Lower leg skin (tissue), 4 donors: ENCODE results near the gene LOXHD1. TPM values are rescaled to one million over a fixed set of nuclear protein-coding genes. Genes with fewer than 3 reads are reported as not detected.
A peak's percentile ranks its signal among the peaks of the same experiment; 100 is the strongest.

ENCODE experiments used
- DNase-seq, 2 donors: peaks; one replicate each; pipeline ENCODE4 v3.0.0-alpha.2; 2019; ENCODE audit warnings: low spot score in 2 of 2
- H3K4me3 ChIP-seq: fragments of 200-600 bp; sonication (generic); 2 replicates; pipeline ENCODE4 v1.5.1; 2017; ENCODE audit warnings: mild to moderate bottlenecking, low read depth; ENCODE audit not compliant: poor library complexity, severe bottlenecking
- POLR2A ChIP-seq, 2 donors: fragments of 450-650 bp; IDR thresholded peaks; one replicate each; pipeline ENCODE4 v1.6.1; 2016 to 2017; ENCODE audit warnings: antibody characterized with exemption in 2 of 2, mild to moderate bottlenecking in 1 of 2, moderate library complexity in 1 of 2
- WGBS, 2 donors: methylation state at CpG; one replicate each; pipeline ENCODE4 v1.1.5; 2018; 5-methylcytosine and 5-hydroxymethylcytosine counted together
- intact Hi-C: fragments of 100-400 bp; cut with DNase I; formaldehyde crosslinking; loops from one replicate; pipeline ENCODE4 v1.15.0; 2023; ENCODE audit warnings: low total_unique reads
- total RNA-seq, 4 donors: library from RNA; depleted of rRNA; stranded (reverse); fragments of >200 nt; gene quantifications; one replicate each; pipeline ENCODE4 v1.1.0, GENCODE V29; 2016
- TF ChIP-seq, protein P1 (sequence below), 3 donors: fragments of 450-650 bp; IDR thresholded peaks; one replicate each; pipeline ENCODE4 v1.5.1; 2016; ENCODE audit warnings: antibody characterized with exemption in 3 of 3, mild to moderate bottlenecking in 3 of 3, moderate library complexity in 2 of 3

Gene LOXHD1
- total RNA-seq, 4 donors from 2014 or later, result 0.02 to 0.97 (median 0.32) TPM; not detected in 1

DNA sequence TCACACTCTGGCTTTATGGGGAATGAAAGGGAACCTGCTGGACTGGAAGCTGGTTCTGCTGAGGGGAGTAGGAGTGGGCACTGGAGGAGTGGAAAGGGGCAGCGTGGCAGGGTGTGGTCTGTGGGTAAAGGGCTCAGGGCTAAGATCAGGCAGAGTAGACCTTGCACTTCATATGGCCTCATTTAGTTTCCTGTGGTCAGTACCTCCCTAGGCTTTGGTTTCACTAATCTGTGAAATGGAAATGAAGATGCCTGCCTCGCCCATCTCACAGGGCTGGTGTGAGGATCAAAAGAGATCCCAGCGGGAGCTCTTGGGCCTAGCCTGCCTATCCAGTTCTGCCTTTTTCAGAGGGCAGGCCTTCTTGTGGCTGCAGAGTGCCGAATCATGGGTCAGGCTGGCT lies 208.7 kb downstream of the LOXHD1 start:
- intact Hi-C loops, result no loop called here
- TF ChIP-seq POLR2A (IDR thresholded peaks at IDR 0.05), result no peak
- TF ChIP-seq, protein P1, sequence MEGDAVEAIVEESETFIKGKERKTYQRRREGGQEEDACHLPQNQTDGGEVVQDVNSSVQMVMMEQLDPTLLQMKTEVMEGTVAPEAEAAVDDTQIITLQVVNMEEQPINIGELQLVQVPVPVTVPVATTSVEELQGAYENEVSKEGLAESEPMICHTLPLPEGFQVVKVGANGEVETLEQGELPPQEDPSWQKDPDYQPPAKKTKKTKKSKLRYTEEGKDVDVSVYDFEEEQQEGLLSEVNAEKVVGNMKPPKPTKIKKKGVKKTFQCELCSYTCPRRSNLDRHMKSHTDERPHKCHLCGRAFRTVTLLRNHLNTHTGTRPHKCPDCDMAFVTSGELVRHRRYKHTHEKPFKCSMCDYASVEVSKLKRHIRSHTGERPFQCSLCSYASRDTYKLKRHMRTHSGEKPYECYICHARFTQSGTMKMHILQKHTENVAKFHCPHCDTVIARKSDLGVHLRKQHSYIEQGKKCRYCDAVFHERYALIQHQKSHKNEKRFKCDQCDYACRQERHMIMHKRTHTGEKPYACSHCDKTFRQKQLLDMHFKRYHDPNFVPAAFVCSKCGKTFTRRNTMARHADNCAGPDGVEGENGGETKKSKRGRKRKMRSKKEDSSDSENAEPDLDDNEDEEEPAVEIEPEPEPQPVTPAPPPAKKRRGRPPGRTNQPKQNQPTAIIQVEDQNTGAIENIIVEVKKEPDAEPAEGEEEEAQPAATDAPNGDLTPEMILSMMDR (IDR thresholded peaks at IDR 0.05), result no peak
- no peak overlapping the region for H3K4me3 ChIP-seq
- 71 to 87% methylated on average over 4 of the region's 4 CpGs for WGBS, 2 donors
- no peak for DNase-seq

DNA sequence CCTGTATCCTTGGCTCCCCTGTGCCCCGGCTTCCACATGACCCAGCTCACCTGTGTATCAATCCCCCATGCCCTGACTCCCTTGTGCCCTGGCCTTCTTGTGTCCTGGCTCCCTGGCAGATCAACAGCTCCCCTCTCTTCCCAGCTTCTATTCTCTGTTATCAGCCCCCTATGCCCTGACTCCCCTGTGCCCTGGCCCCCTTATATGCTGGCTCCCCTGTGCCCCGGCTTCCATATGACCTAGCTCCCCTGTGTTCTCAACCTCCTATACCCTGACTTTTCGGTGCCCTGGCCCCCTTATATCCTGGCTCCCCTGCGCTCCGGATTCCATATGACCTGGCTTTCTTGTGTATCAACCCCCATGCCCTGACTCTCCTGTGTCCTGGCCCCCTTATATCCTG lies 209.2 kb downstream of the LOXHD1 start:
- WGBS, 2 donors, result 96 to 97% methylated on average over 5 of the region's 5 CpGs
- no peak overlapping the region for H3K4me3 ChIP-seq
- DNase-seq, result no peak
- TF ChIP-seq POLR2A (IDR thresholded peaks at IDR 0.05), result no peak
- TF ChIP-seq, protein P1 (IDR thresholded peaks at IDR 0.05), result no peak
- intact Hi-C loops, result no loop called here

DNA sequence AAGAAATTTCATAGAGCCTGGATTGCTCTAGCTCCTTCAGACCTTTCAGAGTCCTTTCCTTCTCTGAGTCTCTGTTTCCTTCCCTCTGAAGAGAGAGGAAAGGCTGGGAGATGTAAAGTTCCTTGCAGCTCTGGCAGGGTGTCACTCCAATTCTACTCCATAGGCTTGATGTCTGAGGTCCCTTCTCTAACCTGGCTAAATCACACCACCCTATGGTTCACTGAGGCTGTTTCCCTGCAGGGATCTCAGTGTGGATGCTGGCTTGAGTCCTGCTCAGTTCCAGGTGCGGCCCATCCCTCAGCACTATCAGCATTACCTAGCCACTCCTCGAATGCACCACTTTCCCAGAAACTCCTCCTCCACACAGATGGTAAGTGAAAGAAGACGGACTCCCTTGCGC lies 209.7 kb downstream of the LOXHD1 start:
- DNase-seq, result no peak
- TF ChIP-seq POLR2A (IDR thresholded peaks at IDR 0.05), result no peak
- intact Hi-C loops, result no loop called here
- H3K4me3 ChIP-seq, result no peak overlapping the region
- WGBS, 2 donors, result 78 to 84% methylated on average over 4 of the region's 4 CpGs

DNA sequence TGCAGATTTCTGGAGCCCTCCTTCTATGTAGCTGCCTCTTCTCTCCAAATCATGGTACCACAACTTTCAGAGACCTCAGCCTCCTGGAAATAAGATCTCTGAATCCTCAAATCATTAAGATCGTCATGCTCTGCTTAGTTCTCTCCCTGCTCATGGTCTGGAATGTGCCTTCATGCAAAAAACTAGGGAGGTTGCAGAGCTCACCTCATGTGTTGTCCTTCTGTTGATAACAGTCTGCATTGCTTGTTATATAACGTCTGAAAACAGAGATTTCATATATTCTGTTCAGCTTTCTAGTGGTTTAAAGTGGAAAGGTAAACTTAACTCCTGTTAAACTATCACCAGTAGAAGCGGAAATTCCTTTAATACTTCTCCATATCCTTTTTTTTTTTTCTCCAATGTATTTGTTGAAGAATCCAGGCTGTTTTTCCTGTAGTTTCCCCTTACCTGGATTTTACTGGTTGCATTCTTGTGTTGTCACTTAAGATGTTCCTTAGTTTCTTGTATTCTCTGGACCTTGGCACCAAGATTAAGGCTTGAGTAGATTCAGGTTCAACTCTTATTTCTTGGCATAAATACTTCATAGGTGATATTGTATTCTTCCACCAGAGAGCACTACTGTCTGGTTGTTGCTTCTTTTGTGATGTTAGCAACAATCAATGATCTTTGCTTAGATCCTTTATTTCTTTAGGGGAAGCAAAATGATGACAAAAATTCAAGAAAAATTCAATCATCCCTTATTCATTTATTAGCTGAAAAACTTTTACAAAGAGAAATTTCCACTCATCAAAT lies 211.3 kb downstream of the LOXHD1 start:
- DNase-seq, result no peak
- intact Hi-C loops, result no loop called here
- no peak overlapping the region for H3K4me3 ChIP-seq
- TF ChIP-seq POLR2A (IDR thresholded peaks at IDR 0.05), result no peak
- TF ChIP-seq, protein P1 (IDR thresholded peaks at IDR 0.05), result no peak
- 77 to 83% methylated on average over 3 of the region's 3 CpGs for WGBS, 2 donors

DNA sequence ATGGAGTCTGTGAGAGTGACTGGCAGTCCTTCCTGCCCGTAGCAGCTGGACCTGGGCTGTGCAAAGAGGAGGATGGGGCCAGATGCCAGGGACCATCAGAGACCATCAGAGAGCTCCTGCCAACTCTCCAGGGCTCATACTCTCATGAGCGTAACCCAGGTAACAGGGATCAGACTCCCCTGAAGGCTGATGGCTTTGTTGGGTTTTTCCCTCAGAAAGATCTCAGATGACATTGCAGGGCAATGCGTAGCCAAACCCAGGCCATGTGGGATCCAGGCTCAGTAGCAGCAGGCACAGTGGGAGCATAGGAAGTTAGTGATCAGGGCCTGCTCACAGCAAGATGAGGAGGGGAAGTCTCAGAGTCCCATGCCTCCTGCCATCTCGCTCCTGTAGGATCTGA lies 218.0 kb downstream of the LOXHD1 start:
- TF ChIP-seq, protein P1 (IDR thresholded peaks at IDR 0.05), result no peak
- TF ChIP-seq POLR2A (IDR thresholded peaks at IDR 0.05), result no peak
- intact Hi-C loops, result no loop called here

DNA sequence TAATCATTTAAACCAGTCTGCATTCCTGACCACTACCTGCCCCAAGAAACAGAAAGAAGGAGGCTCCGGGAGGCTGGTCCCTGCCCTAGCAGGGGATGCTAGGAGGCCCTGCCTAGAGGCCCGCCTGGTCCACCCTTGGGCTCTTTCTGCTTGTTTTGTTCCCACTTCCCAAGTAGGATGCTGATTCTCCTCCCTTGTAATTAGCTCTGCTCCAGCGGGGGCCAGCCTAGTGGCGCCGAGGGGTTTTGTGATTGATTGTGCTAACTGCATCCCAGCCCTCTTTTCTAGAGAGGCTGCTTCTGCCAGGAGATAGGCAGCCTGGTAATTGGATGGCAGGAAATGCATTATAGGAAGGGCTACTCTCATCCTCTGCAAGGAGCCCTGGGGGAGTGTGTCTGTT lies 220.0 kb downstream of the LOXHD1 start:
- TF ChIP-seq POLR2A (IDR thresholded peaks at IDR 0.05), result no peak
- TF ChIP-seq, protein P1 (IDR thresholded peaks at IDR 0.05), result no peak
- H3K4me3 ChIP-seq, result no peak overlapping the region
- intact Hi-C loops, result no loop called here
- peak in 1 of 2 donors; percentile 39 for DNase-seq
- WGBS, 2 donors, result 87 to 92% methylated on average over 5 of the region's 5 CpGs

More for the DNA sequence above, 218.0 kb downstream of the LOXHD1 start:
- peak in 1 of 2 donors; percentile 79 for DNase-seq
- H3K4me3 ChIP-seq, result no peak overlapping the region
- WGBS, 2 donors, result 70 to 89% methylated on average over 4 of the region's 4 CpGs
